ENCODE data around the gene FLT4. TPM values are rescaled to one million over a fixed set of nuclear protein-coding genes. Genes with fewer than 3 reads are reported as not detected.

The FLT4 gene
- total RNA-seq, 2 donors from 2014 or later: 3.1 to 3.3 TPM

DNA sequence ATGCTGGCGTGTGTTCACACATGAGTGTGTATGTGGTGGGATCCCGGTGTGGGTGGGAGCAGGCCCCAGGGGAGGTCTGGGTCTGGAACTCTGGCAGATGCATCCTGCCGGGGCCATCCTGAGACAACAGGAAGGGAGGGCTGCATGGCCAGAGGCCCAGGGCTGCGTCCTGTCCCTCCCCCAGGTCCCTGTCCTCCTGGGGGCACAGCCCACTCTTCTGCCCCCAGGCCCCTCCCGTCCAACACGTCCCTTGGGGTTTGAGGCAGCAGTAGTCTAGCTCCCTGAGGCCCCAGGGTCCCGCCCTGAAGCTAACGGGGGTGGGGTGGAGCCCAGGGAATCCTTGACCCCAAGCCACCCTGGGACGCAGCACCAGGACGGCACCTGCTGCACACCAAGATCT lies 16.6 kb downstream of the FLT4 start:
- DNase-seq: no peak
- H3K27ac ChIP-seq: no peak overlapping the region
- no peak overlapping the region for H3K4me3 ChIP-seq
- H3K9me3 ChIP-seq: no peaks in the 10 kb centered on the region
- no peak overlapping the region for H3K9ac ChIP-seq (ENCODE audit: low read depth in 2 of 2, low read length in 2 of 2)
- H3K4me1 ChIP-seq: no peaks in the 10 kb centered on the region
- H3K36me3 ChIP-seq: no peaks in the 10 kb centered on the region
- intact Hi-C loops (cut with DNase I): no loop called here
- H3K27me3 ChIP-seq: no peaks in the 10 kb centered on the region
- TF ChIP-seq, protein P1, sequence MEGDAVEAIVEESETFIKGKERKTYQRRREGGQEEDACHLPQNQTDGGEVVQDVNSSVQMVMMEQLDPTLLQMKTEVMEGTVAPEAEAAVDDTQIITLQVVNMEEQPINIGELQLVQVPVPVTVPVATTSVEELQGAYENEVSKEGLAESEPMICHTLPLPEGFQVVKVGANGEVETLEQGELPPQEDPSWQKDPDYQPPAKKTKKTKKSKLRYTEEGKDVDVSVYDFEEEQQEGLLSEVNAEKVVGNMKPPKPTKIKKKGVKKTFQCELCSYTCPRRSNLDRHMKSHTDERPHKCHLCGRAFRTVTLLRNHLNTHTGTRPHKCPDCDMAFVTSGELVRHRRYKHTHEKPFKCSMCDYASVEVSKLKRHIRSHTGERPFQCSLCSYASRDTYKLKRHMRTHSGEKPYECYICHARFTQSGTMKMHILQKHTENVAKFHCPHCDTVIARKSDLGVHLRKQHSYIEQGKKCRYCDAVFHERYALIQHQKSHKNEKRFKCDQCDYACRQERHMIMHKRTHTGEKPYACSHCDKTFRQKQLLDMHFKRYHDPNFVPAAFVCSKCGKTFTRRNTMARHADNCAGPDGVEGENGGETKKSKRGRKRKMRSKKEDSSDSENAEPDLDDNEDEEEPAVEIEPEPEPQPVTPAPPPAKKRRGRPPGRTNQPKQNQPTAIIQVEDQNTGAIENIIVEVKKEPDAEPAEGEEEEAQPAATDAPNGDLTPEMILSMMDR (IDR thresholded peaks at IDR 0.05): no peak

DNA sequence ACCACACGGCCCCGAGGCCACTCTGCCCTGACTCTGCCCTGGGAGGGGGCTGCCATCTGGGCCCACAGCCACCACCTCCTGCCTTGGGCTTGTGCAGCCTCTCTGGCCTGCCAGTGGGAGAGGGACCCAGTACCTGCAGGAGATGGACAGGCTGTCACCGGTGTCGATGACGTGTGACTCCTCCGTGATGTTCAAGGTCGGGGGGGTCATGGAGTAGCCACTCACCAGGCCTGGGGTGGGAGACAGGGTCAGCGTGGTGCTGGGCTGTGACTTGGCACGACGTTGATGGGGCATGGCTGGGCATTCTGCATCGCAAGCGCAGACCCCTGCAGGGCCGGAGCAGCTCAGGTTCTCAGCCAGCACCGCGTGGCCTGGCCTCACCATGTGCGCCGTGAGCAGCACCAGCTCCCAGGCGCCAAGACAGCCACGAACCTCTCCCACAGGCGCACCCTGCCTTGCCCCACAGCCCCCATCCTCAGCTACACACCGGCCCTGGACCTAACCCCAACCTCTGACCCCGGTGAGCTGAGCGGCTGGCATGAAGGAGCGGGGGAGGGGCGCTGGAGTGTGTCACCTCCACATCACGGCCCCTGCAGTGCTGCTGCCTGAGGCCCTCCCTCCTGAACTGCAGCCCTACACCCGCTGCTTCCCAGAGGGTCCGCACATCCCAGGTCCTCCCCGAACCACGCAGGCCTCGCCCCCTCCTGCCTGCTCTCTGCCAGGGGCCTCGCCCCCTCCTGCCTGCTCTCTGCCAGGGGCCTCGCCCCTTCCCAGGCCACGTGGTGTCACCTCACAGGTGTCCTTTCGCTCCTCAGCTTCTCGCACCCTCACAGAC lies 17.6 kb downstream of the FLT4 start:
- no peak for DNase-seq
- TF ChIP-seq, protein P1 (IDR thresholded peaks at IDR 0.05): no peak
- no peaks in the 10 kb centered on the region for H3K9me3 ChIP-seq
- H3K36me3 ChIP-seq: no peaks in the 10 kb centered on the region
- no peaks in the 10 kb centered on the region for H3K27me3 ChIP-seq
- H3K4me1 ChIP-seq: no peaks in the 10 kb centered on the region
- intact Hi-C loops (cut with DNase I): no loop called here
- H3K4me3 ChIP-seq: no peak overlapping the region
- no peak overlapping the region for H3K27ac ChIP-seq
- H3K9ac ChIP-seq (ENCODE audit: low read depth in 2 of 2, low read length in 2 of 2): no peak overlapping the region

DNA sequence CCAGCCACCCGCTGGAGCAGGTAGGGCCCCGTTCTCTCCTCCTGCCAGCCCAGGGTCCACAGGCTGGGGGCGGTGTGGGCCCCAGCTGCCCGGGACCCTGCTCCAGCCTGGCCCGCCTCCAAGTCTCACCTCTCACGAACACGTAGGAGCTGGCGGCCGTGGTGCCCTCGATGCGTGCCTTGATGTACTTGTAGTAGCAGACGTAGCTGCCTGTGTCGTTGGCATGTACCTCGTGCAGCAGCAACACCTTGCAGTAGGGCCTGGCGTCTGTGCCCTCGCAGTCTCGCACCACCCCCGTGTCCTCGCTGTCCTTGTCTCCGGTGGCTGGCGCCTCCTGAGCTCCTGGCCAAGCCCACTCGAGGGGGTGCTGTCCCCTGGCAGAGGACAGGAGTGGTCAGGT lies 19.0 kb downstream of the FLT4 start:
- Histone ChIP-seq H3K36me3 (no peaks in the 10 kb centered on the region), H3K9ac (ENCODE audit: low read depth in 2 of 2, low read length in 2 of 2) (no peak overlapping the region), H3K9me3 (no peaks in the 10 kb centered on the region), H3K4me1 (no peaks in the 10 kb centered on the region), H3K27me3 (no peaks in the 10 kb centered on the region), H3K27ac (no peak overlapping the region), H3K4me3 (no peak overlapping the region)
- DNase-seq: no peak
- intact Hi-C loops (cut with DNase I): no loop called here
- TF ChIP-seq, protein P1 (IDR thresholded peaks at IDR 0.05): no peak

DNA sequence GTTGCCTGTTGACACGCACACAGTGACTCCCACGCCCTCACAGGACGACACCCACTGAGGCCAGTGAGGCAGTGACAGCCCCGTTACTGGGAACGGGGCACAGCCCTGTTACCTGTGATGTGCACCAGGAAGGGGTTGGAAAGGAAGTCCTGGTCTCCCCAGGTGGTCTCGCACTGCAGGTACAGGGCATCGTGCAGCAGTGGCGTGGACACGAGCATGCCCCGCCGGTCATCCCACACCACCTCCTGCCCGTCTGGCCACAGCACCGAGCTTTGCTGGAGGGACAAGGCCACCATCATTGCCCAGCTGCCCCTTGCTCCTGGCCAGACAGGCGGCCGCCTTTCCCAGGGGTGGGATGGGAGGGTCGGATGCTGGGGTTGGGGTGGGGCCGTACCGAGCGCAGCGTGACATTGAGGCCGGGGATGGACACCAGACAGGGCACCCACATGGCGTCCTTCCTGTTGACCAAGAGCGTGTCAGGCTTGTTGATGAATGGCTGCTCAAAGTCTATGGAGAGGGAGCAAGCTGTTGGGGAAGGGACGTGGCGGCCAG lies 19.5 kb downstream of the FLT4 start:
- no peak overlapping the region for H3K4me3 ChIP-seq
- H3K4me1 ChIP-seq: no peaks in the 10 kb centered on the region
- H3K27me3 ChIP-seq: no peaks in the 10 kb centered on the region
- no peak for DNase-seq
- H3K27ac ChIP-seq: no peak overlapping the region
- no peaks in the 10 kb centered on the region for H3K36me3 ChIP-seq
- intact Hi-C loops (cut with DNase I): no loop called here
- H3K9ac ChIP-seq (ENCODE audit: low read depth in 2 of 2, low read length in 2 of 2): no peak overlapping the region
- H3K9me3 ChIP-seq: no peaks in the 10 kb centered on the region
- TF ChIP-seq, protein P1 (IDR thresholded peaks at IDR 0.05): no peak

DNA sequence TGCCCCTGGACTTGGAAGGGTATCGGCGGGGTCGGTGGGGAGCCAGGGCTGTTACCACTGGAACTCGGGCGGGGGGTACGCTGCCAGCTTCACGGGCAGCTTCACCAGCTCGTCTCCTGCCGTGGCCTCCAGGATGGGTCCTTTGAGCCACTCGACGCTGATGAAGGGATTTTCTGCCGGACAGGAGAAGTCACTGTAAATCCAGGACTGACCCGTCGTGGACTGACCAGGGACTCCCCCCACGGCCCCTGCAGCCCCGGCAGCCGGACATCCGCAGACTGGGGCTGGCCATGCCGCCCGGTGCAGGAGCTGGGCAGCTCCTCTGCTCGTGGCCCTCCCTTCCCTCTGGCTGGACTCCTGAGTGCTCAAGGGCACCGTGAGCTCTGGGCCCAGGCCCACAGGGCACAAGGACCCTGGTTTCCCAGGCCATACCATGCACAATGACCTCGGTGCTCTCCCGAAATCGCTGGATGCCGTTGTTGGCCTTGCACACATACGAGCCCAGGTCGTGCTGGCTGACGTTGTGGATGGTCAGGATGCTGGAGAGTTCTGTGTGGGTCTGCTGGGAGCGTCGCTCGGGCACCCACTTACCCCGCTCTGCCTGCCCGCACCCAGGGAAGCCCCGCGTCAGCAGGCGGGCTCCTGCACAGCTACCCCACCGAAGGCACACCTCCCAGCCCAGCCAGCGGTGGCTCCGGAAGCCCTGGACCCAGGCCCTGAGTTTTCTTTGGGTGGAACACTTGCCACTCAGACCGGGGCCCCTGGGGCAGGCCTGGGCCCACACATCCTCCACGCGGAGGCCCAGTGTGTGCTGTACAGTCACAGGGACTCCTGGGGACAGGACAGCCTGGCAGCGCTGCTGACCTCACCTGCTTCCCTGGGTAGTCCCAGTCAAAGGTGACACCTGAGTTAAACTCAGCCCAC lies 20.3 kb downstream of the FLT4 start:
- no peaks in the 10 kb centered on the region for H3K9me3 ChIP-seq
- intact Hi-C loops (cut with DNase I): no loop called here
- no peaks in the 10 kb centered on the region for H3K4me1 ChIP-seq
- no peak for DNase-seq
- H3K27me3 ChIP-seq: no peaks in the 10 kb centered on the region
- no peak overlapping the region for H3K4me3 ChIP-seq
- no peak overlapping the region for H3K9ac ChIP-seq (ENCODE audit: low read depth in 2 of 2, low read length in 2 of 2)
- H3K27ac ChIP-seq: no peak overlapping the region
- no peaks in the 10 kb centered on the region for H3K36me3 ChIP-seq
- TF ChIP-seq, protein P1 (IDR thresholded peaks at IDR 0.05): no peak

All from colonic mucosa (tissue), 4 donors.